Lower leg skin (tissue), 4 donors: ENCODE measurements around the gene ABCD1. TPM values are rescaled to one million over a fixed set of nuclear protein-coding genes. Genes with fewer than 3 reads are reported as not detected.
"Not testable (repeated sequence)": the region's sequence is repeated elsewhere in the genome, so short reads cannot be mapped to it uniquely, and the experiment has no call there.

Experiments used
- DNase-seq, 2 donors: peaks; one replicate each; pipeline ENCODE4 v3.0.0-alpha.2; 2019; ENCODE audit warnings: low spot score in 2 of 2
- H3K4me3 ChIP-seq: fragments of 200-600 bp; sonication (generic); 2 replicates; pipeline ENCODE4 v1.5.1; 2017; ENCODE audit warnings: mild to moderate bottlenecking, low read depth; ENCODE audit not compliant: poor library complexity, severe bottlenecking
- POLR2A ChIP-seq, 2 donors: fragments of 450-650 bp; IDR thresholded peaks; one replicate each; pipeline ENCODE4 v1.6.1; 2016 to 2017; ENCODE audit warnings: antibody characterized with exemption in 2 of 2, mild to moderate bottlenecking in 1 of 2, moderate library complexity in 1 of 2
- WGBS, 2 donors: methylation state at CpG; one replicate each; pipeline ENCODE4 v1.1.5; 2018; 5-methylcytosine and 5-hydroxymethylcytosine counted together
- intact Hi-C: fragments of 100-400 bp; cut with DNase I; formaldehyde crosslinking; loops from one replicate; pipeline ENCODE4 v1.15.0; 2023; ENCODE audit warnings: low total_unique reads
- total RNA-seq, 4 donors: library from RNA; depleted of rRNA; stranded (reverse); fragments of >200 nt; gene quantifications; one replicate each; pipeline ENCODE4 v1.1.0, GENCODE V29; 2016
- TF ChIP-seq, protein P1 (sequence below), 3 donors: fragments of 450-650 bp; IDR thresholded peaks; one replicate each; pipeline ENCODE4 v1.5.1; 2016; ENCODE audit warnings: antibody characterized with exemption in 3 of 3, mild to moderate bottlenecking in 3 of 3, moderate library complexity in 2 of 3

The ABCD1 gene
- total RNA-seq, 4 donors from 2014 or later = 5.0 to 9.3 (median 7.4) TPM

- H3K4me3 ChIP-seq = no peak overlapping the region
- intact Hi-C loops = no loop called here
- WGBS, 2 donors = 71 to 88% methylated on average over 7 to 16 of the region's 16 CpGs
- no peak for TF ChIP-seq POLR2A (IDR thresholded peaks at IDR 0.05)
- TF ChIP-seq, protein P1, sequence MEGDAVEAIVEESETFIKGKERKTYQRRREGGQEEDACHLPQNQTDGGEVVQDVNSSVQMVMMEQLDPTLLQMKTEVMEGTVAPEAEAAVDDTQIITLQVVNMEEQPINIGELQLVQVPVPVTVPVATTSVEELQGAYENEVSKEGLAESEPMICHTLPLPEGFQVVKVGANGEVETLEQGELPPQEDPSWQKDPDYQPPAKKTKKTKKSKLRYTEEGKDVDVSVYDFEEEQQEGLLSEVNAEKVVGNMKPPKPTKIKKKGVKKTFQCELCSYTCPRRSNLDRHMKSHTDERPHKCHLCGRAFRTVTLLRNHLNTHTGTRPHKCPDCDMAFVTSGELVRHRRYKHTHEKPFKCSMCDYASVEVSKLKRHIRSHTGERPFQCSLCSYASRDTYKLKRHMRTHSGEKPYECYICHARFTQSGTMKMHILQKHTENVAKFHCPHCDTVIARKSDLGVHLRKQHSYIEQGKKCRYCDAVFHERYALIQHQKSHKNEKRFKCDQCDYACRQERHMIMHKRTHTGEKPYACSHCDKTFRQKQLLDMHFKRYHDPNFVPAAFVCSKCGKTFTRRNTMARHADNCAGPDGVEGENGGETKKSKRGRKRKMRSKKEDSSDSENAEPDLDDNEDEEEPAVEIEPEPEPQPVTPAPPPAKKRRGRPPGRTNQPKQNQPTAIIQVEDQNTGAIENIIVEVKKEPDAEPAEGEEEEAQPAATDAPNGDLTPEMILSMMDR (IDR thresholded peaks at IDR 0.05) = no peak
- peak in 1 of 2 donors; percentile 70 for DNase-seq
These were observed 16.1 kb downstream of the ABCD1 start for GRCh38 chrX:153740631-153741222.

GRCh38 chrX:153741446-153741845, 16.8 kb downstream of the ABCD1 start:
- intact Hi-C loops = no loop called here
- 94 to 95% methylated on average over 3 to 13 of the region's 14 CpGs for WGBS, 2 donors
- no peak for TF ChIP-seq POLR2A (IDR thresholded peaks at IDR 0.05)
- TF ChIP-seq, protein P1 (IDR thresholded peaks at IDR 0.05) = no peak
- DNase-seq = peak in 1 of 2 donors; percentile 74
- no peak overlapping the region for H3K4me3 ChIP-seq

GRCh38 chrX:153742111-153742510, 17.5 kb downstream of the ABCD1 start:
- H3K4me3 ChIP-seq, intact Hi-C loops: not testable (repeated sequence)
- DNase-seq = peak in 1 of 2 donors; percentile 82
- WGBS, 2 donors = 93 to 94% methylated on average over 12 to 13 of the region's 14 CpGs

- intact Hi-C loops, H3K4me3 ChIP-seq: not testable (repeated sequence)
- 69 to 75% methylated on average over 13 to 32 of the region's 32 CpGs for WGBS, 2 donors
- peak in 1 of 2 donors; percentile 86 for DNase-seq
These were observed 18.3 kb downstream of the ABCD1 start for GRCh38 chrX:153742796-153743467.

DNA sequence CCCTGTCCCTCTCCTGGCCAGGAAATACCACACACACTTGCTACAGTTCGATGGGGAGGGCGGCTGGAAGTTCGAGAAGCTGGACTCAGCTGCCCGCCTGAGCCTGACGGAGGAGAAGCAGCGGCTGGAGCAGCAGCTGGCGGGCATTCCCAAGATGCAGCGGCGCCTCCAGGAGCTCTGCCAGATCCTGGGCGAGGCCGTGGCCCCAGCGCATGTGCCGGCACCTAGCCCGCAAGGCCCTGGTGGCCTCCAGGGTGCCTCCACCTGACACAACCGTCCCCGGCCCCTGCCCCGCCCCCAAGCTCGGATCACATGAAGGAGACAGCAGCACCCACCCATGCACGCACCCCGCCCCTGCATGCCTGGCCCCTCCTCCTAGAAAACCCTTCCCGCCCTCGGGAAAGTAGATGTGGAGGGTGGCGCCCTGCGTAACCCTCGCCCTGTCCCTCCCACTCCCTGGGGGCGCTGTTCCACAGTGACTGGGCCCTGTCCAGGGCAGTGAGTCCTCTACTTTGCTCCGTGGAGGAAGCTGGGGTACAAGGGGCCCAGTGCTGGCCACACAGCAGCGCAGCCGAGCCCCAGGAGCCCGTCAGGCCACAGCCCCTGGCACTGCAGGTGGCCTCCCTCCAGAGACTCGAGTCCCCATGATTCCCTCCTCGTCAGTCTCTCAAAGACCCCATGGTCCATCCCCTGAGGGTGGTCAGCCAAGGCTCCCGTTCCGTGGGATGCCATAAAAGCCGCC, 19.0 kb downstream of the ABCD1 start:
- DNase-seq = peak; percentile 70 to 94
- H3K4me3 ChIP-seq, intact Hi-C loops: not testable (repeated sequence)
- 39 to 40% methylated on average over 4 to 15 of the region's 35 CpGs for WGBS, 2 donors

- TF ChIP-seq, protein P1 (IDR thresholded peaks at IDR 0.05) = no peak
- TF ChIP-seq POLR2A (IDR thresholded peaks at IDR 0.05) = no peak
- 10 to 32% methylated on average over 16 to 37 of the region's 38 CpGs for WGBS, 2 donors
- intact Hi-C loops = no loop called here
- H3K4me3 ChIP-seq = no peak overlapping the region
- DNase-seq = peak in 1 of 2 donors; percentile 86
These were observed 19.8 kb downstream of the ABCD1 start for GRCh38 chrX:153744210-153745066.

DNA sequence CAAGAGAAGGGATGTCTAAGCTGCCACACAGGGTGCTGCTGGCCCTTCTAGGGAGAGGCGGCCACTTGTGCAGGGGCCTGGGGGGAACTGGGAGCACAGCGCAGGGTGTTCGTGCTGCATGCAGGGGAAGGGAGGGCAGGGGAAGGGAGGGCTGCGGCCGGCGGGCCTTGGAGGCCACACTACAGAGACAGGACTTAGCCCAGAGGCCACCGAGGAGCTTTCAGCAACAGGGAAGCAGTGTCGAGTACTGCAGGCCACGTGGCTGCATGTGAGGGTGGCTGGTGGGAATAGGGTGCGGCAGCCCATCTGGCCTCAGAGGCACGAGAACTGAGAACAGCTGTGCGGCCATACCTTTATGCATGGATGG, 20.4 kb downstream of the ABCD1 start:
- intact Hi-C loops = not testable (repeated sequence)

More for the DNA sequence above, 20.4 kb downstream of the ABCD1 start:
- DNase-seq = peak in 1 of 2 donors; percentile 83
- H3K4me3 ChIP-seq = not testable (repeated sequence)
- 20 to 66% methylated on average over 10 to 12 of the region's 12 CpGs for WGBS, 2 donors
